ENCODE data around the gene CD79A.

Gene CD79A

DNA sequence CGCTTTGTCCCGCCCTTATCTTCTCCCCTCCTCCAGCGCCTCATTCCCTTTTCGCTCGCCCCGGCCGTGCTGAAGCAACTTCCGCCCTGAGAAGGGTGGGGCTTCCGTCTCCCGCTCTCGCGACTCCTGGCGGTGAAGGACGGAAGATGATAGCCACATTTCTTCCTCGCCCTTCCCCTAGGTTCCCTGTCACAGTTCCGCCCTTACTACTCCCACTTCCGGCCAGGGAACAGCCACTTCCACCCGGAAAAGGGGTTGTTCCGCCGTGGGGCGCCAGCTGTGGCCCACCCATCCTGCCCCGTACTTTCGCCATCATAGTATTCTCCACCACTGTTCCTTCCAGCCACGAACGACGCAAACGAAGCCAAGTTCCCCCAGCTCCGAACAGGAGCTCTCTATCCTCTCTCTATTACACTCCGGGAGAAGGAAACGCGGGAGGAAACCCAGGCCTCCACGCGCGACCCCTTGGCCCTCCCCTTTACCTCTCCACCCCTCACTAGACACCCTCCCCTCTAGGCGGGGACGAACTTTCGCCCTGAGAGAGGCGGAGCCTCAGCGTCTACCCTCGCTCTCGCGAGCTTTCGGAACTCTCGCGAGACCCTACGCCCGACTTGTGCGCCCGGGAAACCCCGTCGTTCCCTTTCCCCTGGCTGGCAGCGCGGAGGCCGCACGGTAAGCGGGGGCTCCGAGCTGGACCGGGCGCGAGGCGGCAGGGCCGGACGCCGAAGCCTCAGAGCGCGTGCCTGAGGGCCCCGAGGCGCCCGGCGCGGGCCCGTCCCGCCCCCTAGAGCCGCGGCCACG lies 17.3 kb upstream of the CD79A start, which contains the start of gene RPS19:
TSS of gene RPS19 (plus strand) at position 638 of the 801 bp plus-strand sequence. CDS start 520 bp downstream, outside the sequence.
- Histone ChIP-seq H3K27ac (peak within 1 kb of the TSS; percentile 97), H3K9me3 (ENCODE audit: low read depth, low read length) (no peaks in the 10 kb centered on the region), H3K9ac (ENCODE audit: insufficient read length) (peak within 1 kb of the TSS; percentile 99), H3K36me3 (ENCODE audit: insufficient read depth, low read length) (peaks cover 44% of the 10 kb centered on the region), H3K4me3 (peak within 1 kb of the TSS; percentile 100)
- TF ChIP-seq EZH2 (IDR thresholded peaks at IDR 0.05) (no peak), POLR2AphosphoS5 (IDR thresholded peaks at IDR 0.05; ENCODE audit: borderline replicate concordance, low read depth, low read length) (peak; percentile 97), FOXP2 (optimal IDR thresholded peaks at IDR 0.05; ENCODE audit: control extremely low read depth, extremely low read length, insufficient read depth) (no peak)
- DNase-seq (ENCODE audit: low read depth, low spot score) = peak; percentile 96

DNA sequence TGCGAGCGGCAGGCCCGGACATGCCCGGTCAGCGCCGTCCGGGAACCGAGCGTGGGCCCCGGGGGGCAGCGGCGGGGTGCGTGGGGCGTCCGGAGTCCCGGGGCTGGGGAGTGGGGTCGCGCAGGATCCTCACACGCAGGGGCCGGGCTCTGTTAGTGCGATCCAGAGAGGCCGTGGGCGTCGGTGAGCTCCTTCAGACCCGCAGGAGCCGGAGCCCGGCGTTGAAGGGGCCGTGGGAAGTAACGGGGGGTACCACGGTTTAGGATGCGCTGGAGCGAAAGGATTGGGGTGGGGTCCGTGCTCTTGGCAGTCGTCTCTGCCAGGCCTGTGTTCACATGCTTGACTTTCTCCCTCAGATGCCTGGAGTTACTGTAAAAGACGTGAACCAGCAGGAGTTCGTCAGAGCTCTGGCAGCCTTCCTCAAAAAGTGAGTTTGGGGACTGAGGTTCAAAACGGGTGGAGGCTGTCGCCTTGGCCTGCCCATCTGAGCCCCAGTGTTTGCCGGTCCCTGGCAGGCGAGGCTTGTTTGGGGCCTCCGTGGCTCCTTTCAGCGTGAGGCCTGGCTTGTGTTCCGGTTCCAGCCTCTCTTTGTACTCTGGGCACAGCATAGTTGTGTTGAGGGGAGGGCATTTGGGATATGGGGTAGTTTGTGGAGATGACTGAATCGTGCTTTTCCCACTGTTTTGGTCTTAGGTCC lies 16.5 kb upstream of the CD79A start:
- Histone ChIP-seq H3K4me3 (peak overlapping the region; percentile 100), H3K27ac (peak overlapping the region; percentile 97), H3K36me3 (ENCODE audit: insufficient read depth, low read length) (peaks cover 52% of the 10 kb centered on the region), H3K9me3 (ENCODE audit: low read depth, low read length) (no peaks in the 10 kb centered on the region), H3K9ac (ENCODE audit: insufficient read length) (peak overlapping the region; percentile 99)
- peak; percentile 34; the same call in 1 of the 2 replicates for TF ChIP-seq POLR2AphosphoS5 (IDR thresholded peaks at IDR 0.05; ENCODE audit: borderline replicate concordance, low read depth, low read length)
- no peak for TF ChIP-seq EZH2 (IDR thresholded peaks at IDR 0.05)
- TF ChIP-seq FOXP2 (optimal IDR thresholded peaks at IDR 0.05; ENCODE audit: control extremely low read depth, extremely low read length, insufficient read depth) = no peak
- DNase-seq (ENCODE audit: low read depth, low spot score) = no peak

DNA sequence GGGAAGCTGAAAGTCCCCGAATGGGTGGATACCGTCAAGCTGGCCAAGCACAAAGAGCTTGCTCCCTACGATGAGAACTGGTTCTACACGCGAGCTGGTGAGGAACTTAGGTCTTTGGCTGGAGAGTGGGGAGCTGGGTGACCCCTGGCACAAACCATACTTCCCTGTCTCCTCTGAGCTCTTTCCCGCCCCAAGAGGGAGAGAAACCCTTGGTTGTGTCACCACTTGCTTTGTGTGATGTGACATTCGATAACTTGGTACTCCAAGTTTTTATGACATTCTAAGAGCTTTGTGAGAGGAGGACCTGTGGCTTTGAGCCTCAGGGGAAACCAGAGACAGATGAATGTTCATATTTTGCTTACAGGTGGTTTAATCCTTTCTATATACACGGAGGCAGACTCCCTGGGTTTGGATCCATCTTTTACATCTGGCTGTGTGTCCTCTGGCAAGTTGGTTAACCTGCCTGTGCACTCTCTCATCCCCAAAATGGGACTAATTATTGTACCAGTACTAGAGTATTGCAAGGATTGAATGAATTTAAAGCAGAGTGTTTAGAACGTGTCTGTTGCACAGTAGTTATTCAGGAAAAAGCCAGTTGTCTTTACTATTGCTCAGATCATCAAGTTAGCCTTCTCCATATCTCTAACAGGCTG lies 15.8 kb upstream of the CD79A start:
- H3K27ac ChIP-seq = peak overlapping the region; percentile 97
- DNase-seq (ENCODE audit: low read depth, low spot score) = no peak
- peak overlapping the region; percentile 100 for H3K4me3 ChIP-seq
- H3K9me3 ChIP-seq (ENCODE audit: low read depth, low read length) = no peaks in the 10 kb centered on the region
- no peak for TF ChIP-seq POLR2AphosphoS5 (IDR thresholded peaks at IDR 0.05; ENCODE audit: borderline replicate concordance, low read depth, low read length)
- TF ChIP-seq FOXP2 (optimal IDR thresholded peaks at IDR 0.05; ENCODE audit: control extremely low read depth, extremely low read length, insufficient read depth) = no peak
- no peak for TF ChIP-seq EZH2 (IDR thresholded peaks at IDR 0.05)
- peaks cover 56% of the 10 kb centered on the region for H3K36me3 ChIP-seq (ENCODE audit: insufficient read depth, low read length)
- peak overlapping the region; percentile 99 for H3K9ac ChIP-seq (ENCODE audit: insufficient read length)

DNA sequence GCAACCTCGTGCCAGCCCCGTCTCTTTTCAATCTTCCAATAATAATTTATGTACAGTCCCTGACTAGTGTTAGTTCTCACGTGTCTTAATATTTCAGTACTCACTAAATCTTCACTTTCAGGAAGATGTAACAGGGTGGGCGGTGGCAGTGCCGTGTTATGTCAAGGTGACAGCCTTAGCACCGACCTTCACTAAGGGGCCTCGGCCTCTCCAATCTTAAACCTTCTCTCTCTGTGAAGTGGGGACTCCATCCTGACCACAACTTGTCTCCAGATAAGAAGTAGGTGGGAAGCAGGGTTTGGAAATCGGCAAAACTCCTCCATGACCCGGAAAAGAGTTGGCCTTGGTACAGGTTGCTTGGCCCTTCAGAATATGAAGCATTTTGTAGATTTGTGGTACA lies 15.2 kb upstream of the CD79A start:
- peaks cover 60% of the 10 kb centered on the region for H3K36me3 ChIP-seq (ENCODE audit: insufficient read depth, low read length)
- TF ChIP-seq POLR2AphosphoS5 (IDR thresholded peaks at IDR 0.05; ENCODE audit: borderline replicate concordance, low read depth, low read length) = no peak
- TF ChIP-seq EZH2 (IDR thresholded peaks at IDR 0.05) = no peak
- TF ChIP-seq FOXP2 (optimal IDR thresholded peaks at IDR 0.05; ENCODE audit: control extremely low read depth, extremely low read length, insufficient read depth) = no peak
- H3K4me3 ChIP-seq = peak overlapping the region; percentile 100
- DNase-seq (ENCODE audit: low read depth, low spot score) = no peak
- H3K9ac ChIP-seq (ENCODE audit: insufficient read length) = peak overlapping the region; percentile 99
- H3K27ac ChIP-seq = peak overlapping the region; percentile 97
- no peaks in the 10 kb centered on the region for H3K9me3 ChIP-seq (ENCODE audit: low read depth, low read length)

DNA sequence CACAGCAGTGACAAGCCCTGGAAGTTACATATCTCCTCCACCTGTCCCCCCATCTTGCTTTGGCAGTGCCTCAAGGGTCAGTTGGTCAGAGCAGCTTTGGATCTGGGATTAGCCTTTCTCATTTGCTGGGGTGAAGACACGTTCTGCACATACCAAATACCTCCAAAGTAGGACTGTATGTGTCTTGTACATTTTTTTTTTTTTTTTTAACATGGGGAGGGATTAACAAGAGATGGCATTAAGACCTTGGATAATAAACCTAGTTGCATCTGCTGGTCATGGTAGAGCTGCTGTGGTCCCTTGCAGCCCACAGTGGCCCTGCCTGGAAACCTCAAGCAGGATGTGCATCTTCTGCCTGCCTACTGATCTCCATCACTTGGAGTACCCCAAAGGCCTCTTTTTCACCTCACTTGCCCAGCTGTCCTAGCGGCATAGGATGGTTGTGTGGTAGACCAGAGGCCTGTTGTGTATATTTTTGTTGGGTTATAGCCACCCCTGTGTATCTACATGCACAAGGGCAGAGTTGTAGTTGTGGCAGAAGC lies 14.6 kb upstream of the CD79A start:
- H3K9me3 ChIP-seq (ENCODE audit: low read depth, low read length) = no peaks in the 10 kb centered on the region
- H3K27ac ChIP-seq = peak overlapping the region; percentile 97

DNA sequence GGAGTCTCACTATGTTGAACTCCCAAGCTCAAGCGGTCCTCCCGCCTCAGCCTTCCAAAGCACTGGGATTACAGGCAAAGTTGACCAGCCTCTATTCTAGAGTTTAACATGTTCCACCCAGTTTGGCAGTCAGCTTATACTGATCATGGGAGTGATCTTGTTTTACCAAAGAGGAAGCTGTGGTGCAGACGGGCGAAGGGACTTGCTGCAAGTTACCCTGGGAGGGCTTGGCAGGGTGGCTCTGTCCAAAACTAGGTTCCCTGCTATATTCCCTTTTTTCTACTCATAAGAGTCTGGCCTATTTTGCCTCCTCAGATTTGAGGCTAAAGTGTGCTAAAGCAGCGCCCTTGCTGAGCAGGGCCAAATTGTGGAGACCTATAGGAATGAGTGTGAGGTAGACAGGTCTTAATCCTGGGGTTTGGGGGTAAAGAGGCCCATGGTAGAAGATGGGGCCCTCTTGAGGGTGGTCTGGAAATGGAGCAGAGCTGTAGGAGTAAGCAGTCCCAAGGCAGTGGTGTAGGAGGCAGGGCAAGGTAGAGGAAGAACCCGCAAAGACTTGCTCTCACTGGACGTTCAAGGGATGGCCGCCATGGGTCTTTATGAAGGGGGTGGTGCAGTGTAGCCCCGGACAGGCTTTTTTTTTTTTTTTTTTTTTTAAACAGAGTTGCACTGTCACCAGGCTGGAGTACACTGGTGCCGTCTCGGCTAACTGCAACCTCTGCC lies 13.7 kb upstream of the CD79A start:
- Histone ChIP-seq H3K36me3 (ENCODE audit: insufficient read depth, low read length) (peaks cover 76% of the 10 kb centered on the region), H3K4me3 (peak overlapping the region; percentile 100), H3K9ac (ENCODE audit: insufficient read length) (peak overlapping the region; percentile 99), H3K9me3 (ENCODE audit: low read depth, low read length) (no peaks in the 10 kb centered on the region), H3K27ac (peak overlapping the region; percentile 97)
- DNase-seq (ENCODE audit: low read depth, low spot score) = no peak
- TF ChIP-seq POLR2AphosphoS5 (IDR thresholded peaks at IDR 0.05; ENCODE audit: borderline replicate concordance, low read depth, low read length) (no peak; the same call in 1 of the 2 replicates), EZH2 (IDR thresholded peaks at IDR 0.05) (no peak), FOXP2 (optimal IDR thresholded peaks at IDR 0.05; ENCODE audit: control extremely low read depth, extremely low read length, insufficient read depth) (no peak)

More for the DNA sequence above, 14.6 kb upstream of the CD79A start:
- H3K36me3 ChIP-seq (ENCODE audit: insufficient read depth, low read length) = peaks cover 67% of the 10 kb centered on the region
- H3K4me3 ChIP-seq = peak overlapping the region; percentile 100
- DNase-seq (ENCODE audit: low read depth, low spot score) = no peak
- H3K9ac ChIP-seq (ENCODE audit: insufficient read length) = peak overlapping the region; percentile 99
- TF ChIP-seq EZH2 (IDR thresholded peaks at IDR 0.05) = no peak
- no peak for TF ChIP-seq FOXP2 (optimal IDR thresholded peaks at IDR 0.05; ENCODE audit: control extremely low read depth, extremely low read length, insufficient read depth)
- TF ChIP-seq POLR2AphosphoS5 (IDR thresholded peaks at IDR 0.05; ENCODE audit: borderline replicate concordance, low read depth, low read length) = no peak; the same call in 1 of the 2 replicates

DNA sequence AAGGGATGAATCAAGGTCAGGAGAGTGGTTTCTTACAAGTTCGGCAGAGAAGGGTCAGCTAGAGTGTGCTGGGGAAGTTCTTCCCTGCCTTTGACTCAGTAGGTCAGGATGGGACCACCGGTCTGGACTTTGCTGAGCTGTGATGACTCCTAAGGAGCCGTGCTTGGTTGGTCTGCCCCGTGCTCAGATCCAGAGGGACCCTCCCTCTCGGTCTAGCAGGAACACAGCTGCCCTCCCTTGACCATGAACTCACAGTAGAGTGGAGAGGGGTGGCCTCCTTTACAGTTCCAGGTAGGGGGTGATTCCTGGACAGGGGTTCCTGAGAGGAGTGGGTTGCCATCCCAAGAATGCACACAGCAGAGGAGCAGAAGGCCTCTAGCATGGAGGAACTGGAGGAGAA lies 12.7 kb upstream of the CD79A start:
- no peak for DNase-seq (ENCODE audit: low read depth, low spot score)
- Histone ChIP-seq H3K36me3 (ENCODE audit: insufficient read depth, low read length) (peaks cover 86% of the 10 kb centered on the region), H3K4me3 (no peak overlapping the region), H3K9ac (ENCODE audit: insufficient read length) (peak overlapping the region; percentile 32), H3K9me3 (ENCODE audit: low read depth, low read length) (no peaks in the 10 kb centered on the region), H3K27ac (peak overlapping the region; percentile 97)
- TF ChIP-seq EZH2 (IDR thresholded peaks at IDR 0.05) = no peak
- TF ChIP-seq POLR2AphosphoS5 (IDR thresholded peaks at IDR 0.05; ENCODE audit: borderline replicate concordance, low read depth, low read length) = peak; percentile 14; the same call in 1 of the 2 replicates
